Loucy (cell line): ENCODE measurements around the gene UBE4B.

Experiments
- H2AFZ ChIP-seq: fragments of 200-600 bp; sonication (generic); 2 replicates; pipeline ENCODE4 v1.6.0; 2016; ENCODE audit warnings: antibody characterized with exemption, mild to moderate bottlenecking, low read length, moderate library complexity
- H3F3A ChIP-seq: fragments of 200-600 bp; 2 replicates; pipeline ENCODE4 v1.6.0; 2016; ENCODE audit warnings: antibody characterized with exemption, low read depth, mild to moderate bottlenecking
- H3K27me3 ChIP-seq: fragments of 200-600 bp; sonication (generic); 2 replicates; pipeline ENCODE4 v1.6.1; 2014; ENCODE audit warnings: low read length, mild to moderate bottlenecking; ENCODE audit not compliant: insufficient read depth, poor library complexity, severe bottlenecking
- H3K36me3 ChIP-seq: fragments of 200-600 bp; sonication (generic); 2 replicates; pipeline ENCODE4 v1.6.1; 2016; ENCODE audit warnings: low read length; ENCODE audit not compliant: insufficient read depth
- H3K4me1 ChIP-seq: fragments of 200-600 bp; sonication (generic); 2 replicates; pipeline ENCODE4 v1.5.1; 2014; ENCODE audit warnings: low read length, mild to moderate bottlenecking; ENCODE audit not compliant: insufficient read depth, poor library complexity, severe bottlenecking
- H3K4me2 ChIP-seq: fragments of 200-600 bp; sonication (generic); 2 replicates; pipeline ENCODE4 v1.6.0; 2014; ENCODE audit warnings: antibody characterized with exemption, low read length, low read depth, mild to moderate bottlenecking; ENCODE audit not compliant: poor library complexity, severe bottlenecking
- H3K4me3 ChIP-seq: fragments of 200-600 bp; sonication (generic); 2 replicates; pipeline ENCODE4 v1.5.1; 2014; ENCODE audit warnings: low read length, mild to moderate bottlenecking, mixed read lengths; ENCODE audit not compliant: poor library complexity, severe bottlenecking
- H3K79me2 ChIP-seq: fragments of 200-600 bp; sonication (generic); 2 replicates; pipeline ENCODE4 v1.6.1; 2014; ENCODE audit warnings: low read length; ENCODE audit not compliant: insufficient read depth
- H3K9ac ChIP-seq: fragments of 200-600 bp; sonication (generic); 2 replicates; pipeline ENCODE4 v1.6.0; 2014; ENCODE audit warnings: mild to moderate bottlenecking, low read depth, low read length, moderate library complexity; ENCODE audit not compliant: poor library complexity, severe bottlenecking
- H3K9me2 ChIP-seq: fragments of 200-600 bp; sonication (generic); replicated peaks from 2 replicates; pipeline ENCODE4 v1.6.1; 2016; ENCODE audit warnings: low read depth, low read length, mixed read lengths
- H3K9me3 ChIP-seq: fragments of 200-600 bp; sonication (generic); 2 replicates; pipeline ENCODE4 v1.6.1; 2014; ENCODE audit warnings: mild to moderate bottlenecking, antibody characterized with exemption, low read length, low read depth; ENCODE audit not compliant: insufficient read depth
- H4K20me1 ChIP-seq: fragments of 200-600 bp; sonication (generic); 2 replicates; pipeline ENCODE4 v1.6.0; 2014; ENCODE audit warnings: antibody characterized with exemption, low read length, mild to moderate bottlenecking; ENCODE audit not compliant: insufficient read depth, poor library complexity, severe bottlenecking
- CTCF ChIP-seq: fragments of 200-600 bp; sonication (generic); conservative IDR thresholded peaks from 2 replicates; pipeline ENCODE4 v1.5.1; 2014; ENCODE audit warnings: mild to moderate bottlenecking, antibody characterized with exemption, low read length
- EZH2phosphoT487 ChIP-seq: fragments of 200-600 bp; IDR thresholded peaks from 2 replicates; pipeline ENCODE4 v1.6.1; 2018; ENCODE audit warnings: antibody characterized with exemption, mild to moderate bottlenecking, moderate library complexity, borderline replicate concordance

The UBE4B gene

GRCh38 chr1:10032590-10033358 is at the start of gene UBE4B:
Gene UBE4B (plus strand): TSS chr1:10032958. CDS start chr1:10033671, 713 bp downstream.
- Histone ChIP-seq H4K20me1 (peaks cover 11% of the 10 kb centered on the region), H2AFZ (peak within 1 kb of the TSS; percentile 100), H3K4me3 (peak within 1 kb of the TSS; percentile 87), H3K79me2 (peaks cover 42% of the 10 kb centered on the region), H3K27me3 (no peaks in the 10 kb centered on the region), H3F3A (no peaks in the 10 kb centered on the region), H3K4me1 (peaks cover 28% of the 10 kb centered on the region), H3K4me2 (peak within 1 kb of the TSS; percentile 99), H3K9me3 (no peaks in the 10 kb centered on the region), H3K9me2 (no peaks in the 10 kb centered on the region), H3K9ac (peak within 1 kb of the TSS; percentile 75), H3K36me3 (no peaks in the 10 kb centered on the region)
- TF ChIP-seq EZH2phosphoT487: no peak
- TF ChIP-seq CTCF: peak; percentile 68

GRCh38 chr1:9984253-9984652 is 48.5 kb upstream of the UBE4B start:
- H3K9ac ChIP-seq: no peak overlapping the region
- no peaks in the 10 kb centered on the region for H3K9me2 ChIP-seq
- no peak overlapping the region for H2AFZ ChIP-seq
- no peaks in the 10 kb centered on the region for H3K79me2 ChIP-seq
- H3K36me3 ChIP-seq: no peaks in the 10 kb centered on the region
- H4K20me1 ChIP-seq: no peaks in the 10 kb centered on the region
- H3K4me1 ChIP-seq: no peaks in the 10 kb centered on the region
- H3F3A ChIP-seq: no peaks in the 10 kb centered on the region
- H3K4me3 ChIP-seq: no peak overlapping the region
- no peak overlapping the region for H3K4me2 ChIP-seq
- H3K9me3 ChIP-seq: no peaks in the 10 kb centered on the region
- no peaks in the 10 kb centered on the region for H3K27me3 ChIP-seq
- TF ChIP-seq CTCF: no peak
- TF ChIP-seq EZH2phosphoT487: no peak

- no peaks in the 10 kb centered on the region for H3K9me2 ChIP-seq
- H3K4me3 ChIP-seq: no peak overlapping the region
- H3K27me3 ChIP-seq: no peaks in the 10 kb centered on the region
- no peak overlapping the region for H2AFZ ChIP-seq
- no peaks in the 10 kb centered on the region for H4K20me1 ChIP-seq
- no peak overlapping the region for H3K9ac ChIP-seq
- H3K4me1 ChIP-seq: no peaks in the 10 kb centered on the region
- no peaks in the 10 kb centered on the region for H3K79me2 ChIP-seq
- no peak overlapping the region for H3K4me2 ChIP-seq
- no peak for TF ChIP-seq CTCF
- no peak for TF ChIP-seq EZH2phosphoT487
- H3K36me3 ChIP-seq: no peaks in the 10 kb centered on the region
- no peaks in the 10 kb centered on the region for H3K9me3 ChIP-seq
- no peaks in the 10 kb centered on the region for H3F3A ChIP-seq
These were observed 47.8 kb upstream of the UBE4B start for GRCh38 chr1:9985001-9985400.
